Calu3 (cell line): Measurements from ENCODE around the gene DHRS2. TPM values are rescaled to one million over a fixed set of nuclear protein-coding genes. Genes with fewer than 3 reads are reported as not detected.

Experiments
- BruUV-seq: library from RNA; stranded (reverse); fragments of 400-500 nt; replicated peaks from 2 replicates; lab custom pipeline; 2021; lab: Mats Ljungman, UMichigan
- CTCF ChIA-PET: fragments of 300-600 bp; sonication (Branson Sonifier 250); formaldehyde crosslinking; loops from one replicate; lab custom pipeline; 2022; ENCODE audit warnings: antibody characterized with exemption; lab: Charles Lee
- DNase-seq: peaks from one replicate; pipeline ENCODE4 v3.0.0; 2022
- H3K27ac Mint-ChIP-seq: one replicate; pipeline ENCODE4 v1.8.0; 2022; ENCODE audit warnings: mixed read lengths; ENCODE audit not compliant: unreplicated experiment
- H3K27me3 Mint-ChIP-seq: one replicate; pipeline ENCODE4 v1.8.0; 2022; ENCODE audit warnings: mixed read lengths; ENCODE audit not compliant: unreplicated experiment
- H3K36me3 Mint-ChIP-seq: one replicate; pipeline ENCODE4 v1.8.0; 2022; ENCODE audit warnings: mild to moderate bottlenecking, moderate library complexity, mixed read lengths; ENCODE audit not compliant: insufficient read depth, unreplicated experiment
- H3K4me1 Mint-ChIP-seq: one replicate; pipeline ENCODE4 v1.8.0; 2022; ENCODE audit warnings: mild to moderate bottlenecking, low read depth, mixed read lengths; ENCODE audit not compliant: unreplicated experiment
- H3K4me3 Mint-ChIP-seq: one replicate; pipeline ENCODE4 v1.8.0; 2022; ENCODE audit warnings: mild to moderate bottlenecking, low read depth, moderate library complexity, mixed read lengths; ENCODE audit not compliant: unreplicated experiment
- H3K9me3 Mint-ChIP-seq: one replicate; pipeline ENCODE4 v1.8.0; 2022; ENCODE audit warnings: low read depth, mixed read lengths; ENCODE audit not compliant: unreplicated experiment
- CTCF ChIP-seq: fragments of 200-600 bp; IDR thresholded peaks from one replicate; pipeline ENCODE4 v1.8.0; 2022; ENCODE audit warnings: antibody characterized with exemption; ENCODE audit not compliant: unreplicated experiment
- intact Hi-C: fragments of 100-400 bp; cut with micrococcal nuclease; formaldehyde crosslinking; loops from one replicate; pipeline ENCODE4 v1.10.0; 2022; ENCODE audit not compliant: unreplicated experiment
- total RNA-seq: library from RNA; stranded (reverse); gene quantifications from 2 replicates; pipeline ENCODE4 v1.2.3, GENCODE V29; 2022

Gene DHRS2
- total RNA-seq, 1 experiment from 2014 or later = 1.8 TPM

- Mint-ChIP-seq H3K27ac (no peak overlapping the region), H3K27me3 (peaks cover 20% of the 10 kb centered on the region), H3K9me3 (no peaks in the 10 kb centered on the region), H3K36me3 (no peaks in the 10 kb centered on the region), H3K4me1 (no peaks in the 10 kb centered on the region), H3K4me3 (no peak overlapping the region)
- no peak for DNase-seq
- CTCF ChIA-PET = no interaction called here
- BruUV-seq = no TSS peak
- TF ChIP-seq CTCF = no peak
- intact Hi-C loops = no loop called here
These were observed 34.4 kb upstream of the DHRS2 start for GRCh38 chr14:23601845-23602180.

GRCh38 chr14:23602181-23603095, 33.7 kb upstream of the DHRS2 start:
- no peaks in the 10 kb centered on the region for H3K9me3 Mint-ChIP-seq
- TF ChIP-seq CTCF = no peak
- CTCF ChIA-PET = interaction anchor here (0.8 kb wide), 1 partner anchor 21 kb away, joined by 3 read pairs; no protein-coding TSS in a partner anchor
- H3K27me3 Mint-ChIP-seq = peaks cover 26% of the 10 kb centered on the region
- no peaks in the 10 kb centered on the region for H3K4me1 Mint-ChIP-seq
- H3K36me3 Mint-ChIP-seq = no peaks in the 10 kb centered on the region
- H3K4me3 Mint-ChIP-seq = no peak overlapping the region
- intact Hi-C loops = no loop called here
- no peak for DNase-seq
- H3K27ac Mint-ChIP-seq = no peak overlapping the region
- BruUV-seq = no TSS peak

GRCh38 chr14:23603103-23603502, 33.1 kb upstream of the DHRS2 start:
- H3K36me3 Mint-ChIP-seq = no peaks in the 10 kb centered on the region
- no TSS peak for BruUV-seq
- H3K27me3 Mint-ChIP-seq = peaks cover 31% of the 10 kb centered on the region
- intact Hi-C loops = no loop called here
- H3K4me3 Mint-ChIP-seq = no peak overlapping the region
- TF ChIP-seq CTCF = no peak
- DNase-seq = no peak
- CTCF ChIA-PET = interaction anchor here (0.8 kb wide), 1 partner anchor 20 kb away, joined by 3 read pairs; no protein-coding TSS in a partner anchor
- H3K27ac Mint-ChIP-seq = no peak overlapping the region
- no peaks in the 10 kb centered on the region for H3K9me3 Mint-ChIP-seq
- no peaks in the 10 kb centered on the region for H3K4me1 Mint-ChIP-seq

- CTCF ChIA-PET = no interaction called here
- intact Hi-C loops = no loop called here
- H3K4me1 Mint-ChIP-seq = peaks cover 6% of the 10 kb centered on the region
- H3K9me3 Mint-ChIP-seq = peaks cover 4% of the 10 kb centered on the region
- TF ChIP-seq CTCF = no peak
- no peak overlapping the region for H3K27ac Mint-ChIP-seq
- peaks cover 31% of the 10 kb centered on the region for H3K27me3 Mint-ChIP-seq
- BruUV-seq = no TSS peak
- DNase-seq = no peak
- no peak overlapping the region for H3K4me3 Mint-ChIP-seq
- H3K36me3 Mint-ChIP-seq = no peaks in the 10 kb centered on the region
These were observed 32.0 kb upstream of the DHRS2 start for GRCh38 chr14:23604148-23604547.
